Hematopoietic multipotent progenitor cell treated with erythropoietin and hydrocortisone succinate and interleukin-3 and kit ligand, for 6 days (in vitro differentiated cells): Measurements from ENCODE around the gene PANK4.

Source experiments
- DNase-seq: peaks from one replicate; pipeline ENCODE4 v3.0.0-alpha.2; 2015

Gene PANK4

GRCh38 chr1:2528016-2528415 lies 1.6 kb upstream of the PANK4 start:
- no peak for DNase-seq

- no peak for DNase-seq
Observed at GRCh38 chr1:2527556-2527860, 1.1 kb upstream of the PANK4 start.

- peak; percentile 73 for DNase-seq
Observed at GRCh38 chr1:2526824-2527555, 594 bp upstream of the PANK4 start.

- DNase-seq: no peak
Observed at GRCh38 chr1:2525572-2525919, 850 bp downstream of the PANK4 start.

GRCh38 chr1:2523891-2524609 lies 2.3 kb downstream of the PANK4 start:
- no peak for DNase-seq

- no peak for DNase-seq
Observed at GRCh38 chr1:2523191-2523890, 3.1 kb downstream of the PANK4 start.

GRCh38 chr1:2522230-2522629 lies 4.2 kb downstream of the PANK4 start:
- DNase-seq: no peak

GRCh38 chr1:2520806-2521205 lies 5.6 kb downstream of the PANK4 start:
- no peak for DNase-seq

- no peak for DNase-seq
Observed at GRCh38 chr1:2520206-2520605, 6.2 kb downstream of the PANK4 start.

GRCh38 chr1:2519729-2520128 lies 6.7 kb downstream of the PANK4 start:
- DNase-seq: no peak

GRCh38 chr1:2519029-2519685 lies 7.2 kb downstream of the PANK4 start:
- DNase-seq: no peak

GRCh38 chr1:2518528-2518927 lies 7.9 kb downstream of the PANK4 start:
- DNase-seq: no peak

GRCh38 chr1:2517966-2518365 lies 8.4 kb downstream of the PANK4 start:
- DNase-seq: no peak

GRCh38 chr1:2516946-2517345 lies 9.4 kb downstream of the PANK4 start:
- no peak for DNase-seq

GRCh38 chr1:2516124-2516523 lies 10.3 kb downstream of the PANK4 start:
- DNase-seq: no peak

- no peak for DNase-seq
Observed at GRCh38 chr1:2515763-2516080, 10.7 kb downstream of the PANK4 start.

GRCh38 chr1:2514863-2515762 lies 11.3 kb downstream of the PANK4 start:
- DNase-seq: no peak

- no peak for DNase-seq
Observed at GRCh38 chr1:2513939-2514652, 12.3 kb downstream of the PANK4 start.

GRCh38 chr1:2512862-2513421 lies 13.5 kb downstream of the PANK4 start:
- DNase-seq: no peak

- DNase-seq: no peak
Observed at GRCh38 chr1:2510366-2511155, 15.8 kb downstream of the PANK4 start.

- DNase-seq: no peak
Observed at GRCh38 chr1:2509589-2509988, 16.8 kb downstream of the PANK4 start.
